Measurements from ENCODE around the gene TLCD3B. TPM values are rescaled to one million over a fixed set of nuclear protein-coding genes. Genes with fewer than 3 reads are reported as not detected.

TLCD3B gene
- total and polyA plus RNA-seq, 4 donors: 0.05 to 0.65 TPM; not detected in 2

GRCh38 chr16:29982560-29983419 lies 48.3 kb downstream of the TLCD3B start (continued):
- TF ChIP-seq ZBTB33 (IDR thresholded peaks at IDR 0.05): no peak
- TF ChIP-seq GABPA (IDR thresholded peaks at IDR 0.05 in 1 of 2, conservative IDR thresholded peaks at IDR 0.05 in 1 of 2): no peak
- no peak for TF ChIP-seq HNF4G (IDR thresholded peaks at IDR 0.05)
- TF ChIP-seq JUND (IDR thresholded peaks at IDR 0.05): no peak
- TF ChIP-seq NR2F2 (IDR thresholded peaks at IDR 0.05): no peak

- no peak overlapping the region for H3K9ac ChIP-seq (ENCODE audit: low read depth in 1 of 2, low read length in 2 of 2)
- peaks cover 3 to 25% (median 21%) of the 10 kb centered on the region in 4 donors for H3K4me1 ChIP-seq (ENCODE audit: control insufficient read depth in 4 of 4, insufficient read depth in 4 of 4, low read length in 3 of 4)
- H3K36me3 ChIP-seq (ENCODE audit: control insufficient read depth in 4 of 4, insufficient read depth in 3 of 4, low read depth in 1 of 4, low read length in 3 of 4): peaks cover 17 to 54% (median 46%) of the 10 kb centered on the region in 4 donors
- TF ChIP-seq GABPA (IDR thresholded peaks at IDR 0.05 in 1 of 2, conservative IDR thresholded peaks at IDR 0.05 in 1 of 2) (no peak), YY1 (IDR thresholded peaks at IDR 0.05) (no peak), FOXA2 (IDR thresholded peaks at IDR 0.05) (no peak), SP1 (IDR thresholded peaks at IDR 0.05) (no peak), HNF4G (IDR thresholded peaks at IDR 0.05) (no peak), JUND (IDR thresholded peaks at IDR 0.05) (no peak), NR2F2 (IDR thresholded peaks at IDR 0.05) (no peak), ATF3 (IDR thresholded peaks at IDR 0.05) (no peak), HNF4A (conservative IDR thresholded peaks at IDR 0.05) (no peak), FOXA1 (IDR thresholded peaks at IDR 0.05) (no peak), ZBTB33 (IDR thresholded peaks at IDR 0.05) (no peak), CTCF (IDR thresholded peaks at IDR 0.05; ENCODE audit: low read depth, low read length, missing input control) (no peak), TAF1 (conservative IDR thresholded peaks at IDR 0.05) (no peak), RAD21 (IDR thresholded peaks at IDR 0.05) (no peak), REST (IDR thresholded peaks at IDR 0.05) (no peak), RXRA (IDR thresholded peaks at IDR 0.05) (no peak), EGR1 (IDR thresholded peaks at IDR 0.05; ENCODE audit: low read depth in 2 of 2) (no peak), MAX (IDR thresholded peaks at IDR 0.05) (no peak)
- no peak overlapping the region for H3K27ac ChIP-seq (ENCODE audit: low read depth in 1 of 2, low read length in 2 of 2)
- 91% methylated on average over 9 of the region's 9 CpGs for WGBS
- H3K27me3 ChIP-seq (ENCODE audit: control insufficient read depth in 4 of 4, insufficient read depth in 4 of 4, low read length in 3 of 4): no peaks in the 10 kb centered on the region
- H3K9me3 ChIP-seq (ENCODE audit: control insufficient read depth in 4 of 4, low read length in 3 of 4): no peaks in the 10 kb centered on the region
- no peak for DNase-seq (ENCODE audit: low spot score)
- no peak overlapping the region for H3K4me3 ChIP-seq (ENCODE audit: low read depth in 1 of 3, low read length in 3 of 3)
Observed at GRCh38 chr16:29978564-29979270, 52.4 kb downstream of the TLCD3B start.
